Kidney (tissue), 14 donors: ENCODE results near the gene TNKS1BP1. TPM values are rescaled to one million over a fixed set of nuclear protein-coding genes. Genes with fewer than 3 reads are reported as not detected.

Source experiments
- DNase-seq, 5 donors: peaks; one replicate each; pipeline ENCODE4 v3.0.0-alpha.2; 2013 to 2020
- FAIRE-seq: peaks from 2 replicates; lab custom pipeline; 2012; peaks lifted over from hg19 to GRCh38; lab: Jason Lieb, UNC
- H3K27ac ChIP-seq, 2 donors: one replicate each; pipeline ENCODE4 v1.7.0; 2013; ENCODE audit warnings: low read depth in 2 of 2, low read length in 2 of 2, inconsistent platforms in 1 of 2
- H3K27me3 ChIP-seq: one replicate; pipeline ENCODE4 v1.7.1; 2013; ENCODE audit warnings: low read length, inconsistent platforms; ENCODE audit not compliant: control insufficient read depth, insufficient read depth
- H3K36me3 ChIP-seq, 3 donors: one replicate each; pipeline versions ENCODE4 v1.7.0 to v1.7.1; 2013; ENCODE audit warnings: low read length in 3 of 3, control low read depth in 1 of 3, inconsistent platforms in 1 of 3; ENCODE audit not compliant: insufficient read depth in 3 of 3, control insufficient read depth in 2 of 3
- H3K4me1 ChIP-seq, 3 donors: one replicate each; pipeline versions ENCODE4 v1.7.0 to v1.7.1; 2013; ENCODE audit warnings: low read length in 3 of 3, inconsistent platforms in 1 of 3, low read depth in 1 of 3; ENCODE audit not compliant: control insufficient read depth in 2 of 3, insufficient read depth in 2 of 3
- H3K4me3 ChIP-seq, 3 donors: one replicate each; pipeline versions ENCODE4 v1.7.0 to v1.8.1; 2013; ENCODE audit warnings: low read length in 3 of 3, control low read depth in 1 of 3, inconsistent platforms in 1 of 3
- H3K9ac ChIP-seq, 3 donors: one replicate each; pipeline versions ENCODE4 v1.7.0 to v1.7.1; 2013; ENCODE audit warnings: low read length in 3 of 3, control low read depth in 1 of 3, inconsistent platforms in 1 of 3
- H3K9me3 ChIP-seq, 3 donors: one replicate each; pipeline versions ENCODE4 v1.7.0 to v1.7.1; 2013; ENCODE audit warnings: low read length in 3 of 3, control low read depth in 1 of 3, inconsistent platforms in 1 of 3; ENCODE audit not compliant: control insufficient read depth in 2 of 3, insufficient read depth in 1 of 3
- intact Hi-C: fragments of 100-400 bp; cut with DNase I; formaldehyde crosslinking; loops from one replicate; pipeline ENCODE4 v1.11.1; 2022
- polyA plus RNA-seq: library from polyadenylated mRNA; stranded (reverse); fragments of 350-450 nt; fragmentation: Illumina TruSeq; extraction: RNeasy Lipid Tissue Mini Kit (QIAGEN cat#74804); gene quantifications from one replicate; pipeline ENCODE4 v1.2.3, GENCODE V29; 2014; ENCODE audit warnings: low read depth, low replicate concordance; ENCODE audit not compliant: insufficient read depth
- total RNA-seq: library from RNA; stranded (reverse); fragmentation: NEBNext Ultra II Directional; extraction: Animal tissue kit (Norgen Biotek cat#: 25700); gene quantifications from one replicate; pipeline ENCODE4 v1.2.1, GENCODE V29; 2021
- TF ChIP-seq, protein P1 (sequence below): IDR thresholded peaks from 3 replicates; pipeline ENCODE4 v1.5.1; 2012; ENCODE audit warnings: mild to moderate bottlenecking, moderate library complexity, borderline replicate concordance; ENCODE audit not compliant: insufficient read depth; ENCODE audit errors: extremely low read depth
- donor health status: control.
- donor health status: control.
- donor health status: control.
- donor health status: control.
- donor health status: control.
- donor health status: DM: yes; HTN: yes; CAD: no.
- donor health status: Normal renal cell carcinoma (clear cell type).

Gene TNKS1BP1
- total and polyA plus RNA-seq, 2 donors from 2014 or later: 53.3 to 206 TPM

GRCh38 chr11:57330029-57330428 lies 5.3 kb upstream of the TNKS1BP1 start:
- H3K4me3 ChIP-seq: no peak overlapping the region
- no peaks in the 10 kb centered on the region for H3K9me3 ChIP-seq
- H3K27ac ChIP-seq: no peak overlapping the region
- H3K4me1 ChIP-seq: peaks cover 4 to 22% (median 5%) of the 10 kb centered on the region in 3 donors
- no peak overlapping the region for H3K9ac ChIP-seq
- FAIRE-seq (no peak), DNase-seq (no peak)
- intact Hi-C loops: no loop called here
- peaks cover 14 to 64% (median 48%) of the 10 kb centered on the region in 3 donors for H3K36me3 ChIP-seq
- TF ChIP-seq, protein P1, sequence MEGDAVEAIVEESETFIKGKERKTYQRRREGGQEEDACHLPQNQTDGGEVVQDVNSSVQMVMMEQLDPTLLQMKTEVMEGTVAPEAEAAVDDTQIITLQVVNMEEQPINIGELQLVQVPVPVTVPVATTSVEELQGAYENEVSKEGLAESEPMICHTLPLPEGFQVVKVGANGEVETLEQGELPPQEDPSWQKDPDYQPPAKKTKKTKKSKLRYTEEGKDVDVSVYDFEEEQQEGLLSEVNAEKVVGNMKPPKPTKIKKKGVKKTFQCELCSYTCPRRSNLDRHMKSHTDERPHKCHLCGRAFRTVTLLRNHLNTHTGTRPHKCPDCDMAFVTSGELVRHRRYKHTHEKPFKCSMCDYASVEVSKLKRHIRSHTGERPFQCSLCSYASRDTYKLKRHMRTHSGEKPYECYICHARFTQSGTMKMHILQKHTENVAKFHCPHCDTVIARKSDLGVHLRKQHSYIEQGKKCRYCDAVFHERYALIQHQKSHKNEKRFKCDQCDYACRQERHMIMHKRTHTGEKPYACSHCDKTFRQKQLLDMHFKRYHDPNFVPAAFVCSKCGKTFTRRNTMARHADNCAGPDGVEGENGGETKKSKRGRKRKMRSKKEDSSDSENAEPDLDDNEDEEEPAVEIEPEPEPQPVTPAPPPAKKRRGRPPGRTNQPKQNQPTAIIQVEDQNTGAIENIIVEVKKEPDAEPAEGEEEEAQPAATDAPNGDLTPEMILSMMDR: no peak
- H3K27me3 ChIP-seq: no peaks in the 10 kb centered on the region

- no peaks in the 10 kb centered on the region for H3K27me3 ChIP-seq
- no peaks in the 10 kb centered on the region for H3K9me3 ChIP-seq
- no peak overlapping the region for H3K9ac ChIP-seq
- DNase-seq: no peak
- peaks cover 12 to 57% (median 42%) of the 10 kb centered on the region in 3 donors for H3K36me3 ChIP-seq
- H3K27ac ChIP-seq: no peak overlapping the region
- peaks cover 10 to 22% (median 14%) of the 10 kb centered on the region in 3 donors for H3K4me1 ChIP-seq
- TF ChIP-seq, protein P1: no peak
- FAIRE-seq: no peak
- H3K4me3 ChIP-seq: no peak overlapping the region
- intact Hi-C loops: no loop called here
These were observed 3.0 kb upstream of the TNKS1BP1 start for GRCh38 chr11:57327721-57328120.

GRCh38 chr11:57325735-57326048 lies 940 bp upstream of the TNKS1BP1 start:
- peaks cover 10 to 37% (median 25%) of the 10 kb centered on the region in 3 donors for H3K36me3 ChIP-seq
- H3K9ac ChIP-seq: peak overlapping the region; percentile 59 to 88 (median 74)
- no peaks in the 10 kb centered on the region for H3K9me3 ChIP-seq
- peaks cover 12 to 26% (median 26%) of the 10 kb centered on the region in 3 donors for H3K4me1 ChIP-seq
- TF ChIP-seq, protein P1: no peak
- FAIRE-seq (no peak), DNase-seq (peak in 2 of 5 donors; percentile 86 to 93)
- intact Hi-C loops: no loop called here
- H3K4me3 ChIP-seq: peak overlapping the region; percentile 77 to 93 (median 80)
- H3K27ac ChIP-seq: peak overlapping the region; percentile 93 to 98
- H3K27me3 ChIP-seq: no peaks in the 10 kb centered on the region
